Stomach (tissue), 4 donors: ENCODE measurements around the gene TTBK2.

Experiments used
- CTCF ChIP-seq, 7 experiments: fragments of 450-650 bp in 4 of 7; fragments of 200-600 bp in 3 of 7; sonication (generic) in 3 of 7; IDR thresholded peaks; one replicate each; pipeline ENCODE4 v1.5.1; 2016 to 2019; ENCODE audit warnings: antibody characterized with exemption in 7 of 7, control low read depth in 2 of 7, mild to moderate bottlenecking in 1 of 7
- POLR2A ChIP-seq, 4 donors: fragments of 450-650 bp; IDR thresholded peaks; one replicate each; pipeline ENCODE4 v1.6.1; 2016; ENCODE audit warnings: antibody characterized with exemption in 4 of 4, control low read depth in 2 of 4, mild to moderate bottlenecking in 1 of 4, moderate library complexity in 1 of 4
- POLR2AphosphoS5 ChIP-seq, 3 donors: sonication (generic); formaldehyde crosslinking; IDR thresholded peaks; one replicate each; pipeline ENCODE4 v1.6.1; 2016; ENCODE audit warnings: antibody characterized with exemption in 3 of 3

- TF ChIP-seq POLR2AphosphoS5 (IDR thresholded peaks at IDR 0.05) (no peak), CTCF (IDR thresholded peaks at IDR 0.05) (no peak), POLR2A (IDR thresholded peaks at IDR 0.05) (no peak)
Measured at GRCh38 chr15:42710662-42711061, 209.9 kb downstream of the TTBK2 start.
